Measurements from ENCODE around the gene TNFRSF14. TPM values are rescaled to one million over a fixed set of nuclear protein-coding genes. Genes with fewer than 3 reads are reported as not detected.

The TNFRSF14 gene
- total and polyA plus RNA-seq, 9 of the 15 experiments (the other 6 are each of a cell fraction or from before 2014, with no cell fraction given), result 0.11 to 2.3 (median 0.68) TPM; not detected in 2

GRCh38 chr1:2548068-2548589, 8.0 kb upstream of the TNFRSF14 start (continued):
- TF ChIP-seq MGA (IDR thresholded peaks at IDR 0.05), result no peak
- no peak for TF ChIP-seq TCF7 (IDR thresholded peaks at IDR 0.05; ENCODE audit: borderline replicate concordance)
- peak; percentile 47; the same call in 1 of the 2 replicates for TF ChIP-seq MYC (IDR thresholded peaks at IDR 0.05; ENCODE audit: low read depth, low read length)
- 0 out of 2 replicates have a peak, but pooled peaks have one; percentile 32 for TF ChIP-seq MYC (CRISPR knock-in tag; IDR thresholded peaks at IDR 0.05; ENCODE audit: borderline replicate concordance, low read depth)
- no peak for TF ChIP-seq ARID3A (IDR thresholded peaks at IDR 0.05; ENCODE audit: borderline replicate concordance, low read depth, low read length)
- TF ChIP-seq TEAD1 (CRISPR knock-in tag; IDR thresholded peaks at IDR 0.05), result 0 out of 4 replicates have a peak, but pooled peaks of 1 of the 2 experiments have one; percentile 18
- TF ChIP-seq GABPB1 (CRISPR knock-in tag; IDR thresholded peaks at IDR 0.05), result peak; percentile 32
- 0 out of 2 replicates have a peak, but pooled peaks have one; percentile 1 for TF ChIP-seq RBFOX2 (IDR thresholded peaks at IDR 0.05; ENCODE audit: low read depth, low read length)
- 0 out of 2 replicates have a peak, but pooled peaks have one; percentile 21 for TF ChIP-seq ELF4 (CRISPR knock-in tag; IDR thresholded peaks at IDR 0.05)
- no peak for TF ChIP-seq ZBTB26 (CRISPR knock-in tag; IDR thresholded peaks at IDR 0.05)
- 0 out of 2 replicates have a peak, but pooled peaks have one; percentile 16 for TF ChIP-seq HCFC1 (IDR thresholded peaks at IDR 0.05; ENCODE audit: low read depth, low read length)
